ENCODE results near the gene ACP3. TPM values are rescaled to one million over a fixed set of nuclear protein-coding genes. Genes with fewer than 3 reads are reported as not detected.

Gene ACP3
- total RNA-seq, 3 donors from 2014 or later (not counting 1 experiment from before 2014, with no cell fraction given) = 0.75 to 2.1 (median 1.7) TPM

- peaks cover 0 to 4% of the 10 kb centered on the region in 2 donors for H3K9me3 Mint-ChIP-seq
- H3K27ac ChIP-seq (ENCODE audit: low read length) = no peak overlapping the region
- H3K4me1 Mint-ChIP-seq = no peaks in the 10 kb centered on the region
Observed at GRCh38 chr3:132284781-132285619, 32.2 kb upstream of the ACP3 start.

GRCh38 chr3:132285620-132285945 lies 31.6 kb upstream of the ACP3 start:
- intact Hi-C loops (cut with micrococcal nuclease) = no loop called here
- peaks cover 4% of the 10 kb centered on the region for H3K4me1 ChIP-seq (ENCODE audit: control insufficient read depth, insufficient read depth, low read length)

More at GRCh38 chr3:132284781-132285619, 32.2 kb upstream of the ACP3 start:
- DNase-seq = no peak
- WGBS (ENCODE audit: insufficient coverage) = 94% methylated on average over 32 of the region's 32 CpGs
- peaks cover 0 to 7% of the 10 kb centered on the region in 2 donors for H3K27me3 Mint-ChIP-seq (ENCODE audit: low read depth in 2 of 2)
- no peaks in the 10 kb centered on the region for H3K36me3 Mint-ChIP-seq
- no peak for TF ChIP-seq CTCF (IDR thresholded peaks at IDR 0.05)
- H3K27ac Mint-ChIP-seq = no peak overlapping the region
- intact Hi-C loops (cut with micrococcal nuclease) = no loop called here
- no peak overlapping the region for H3K4me3 Mint-ChIP-seq
- Histone ChIP-seq H3K9me3 (ENCODE audit: control insufficient read depth, insufficient read depth, low read length) (no peaks in the 10 kb centered on the region), H3K27me3 (ENCODE audit: control insufficient read depth, insufficient read depth, low read length) (no peaks in the 10 kb centered on the region), H3K4me3 (ENCODE audit: low read length) (no peak overlapping the region), H3K36me3 (ENCODE audit: control insufficient read depth, insufficient read depth, low read length) (no peaks in the 10 kb centered on the region), H3K4me1 (ENCODE audit: control insufficient read depth, insufficient read depth, low read length) (peaks cover 4% of the 10 kb centered on the region)
- no peak for ATAC-seq

GRCh38 chr3:132286035-132286434 lies 31.2 kb upstream of the ACP3 start:
- peaks cover 0 to 7% of the 10 kb centered on the region in 2 donors for H3K27me3 Mint-ChIP-seq (ENCODE audit: low read depth in 2 of 2)
- H3K36me3 ChIP-seq (ENCODE audit: control insufficient read depth, insufficient read depth, low read length) = no peaks in the 10 kb centered on the region
- H3K4me3 ChIP-seq (ENCODE audit: low read length) = no peak overlapping the region
- peaks cover 4% of the 10 kb centered on the region for H3K4me1 ChIP-seq (ENCODE audit: control insufficient read depth, insufficient read depth, low read length)
- no peak overlapping the region for H3K27ac Mint-ChIP-seq
- 86% methylated on average over 1 of the region's 1 CpG for WGBS (ENCODE audit: insufficient coverage)
- H3K4me1 Mint-ChIP-seq = peaks cover 0 to 4% of the 10 kb centered on the region in 2 donors
- ATAC-seq (no peak), DNase-seq (no peak)
- no peaks in the 10 kb centered on the region for H3K27me3 ChIP-seq (ENCODE audit: control insufficient read depth, insufficient read depth, low read length)
- intact Hi-C loops (cut with micrococcal nuclease) = no loop called here
- peaks cover 0 to 4% of the 10 kb centered on the region in 2 donors for H3K9me3 Mint-ChIP-seq
- H3K27ac ChIP-seq (ENCODE audit: low read length) = no peak overlapping the region
- H3K36me3 Mint-ChIP-seq = no peaks in the 10 kb centered on the region
- TF ChIP-seq CTCF (IDR thresholded peaks at IDR 0.05) = no peak
- H3K9me3 ChIP-seq (ENCODE audit: control insufficient read depth, insufficient read depth, low read length) = no peaks in the 10 kb centered on the region
- no peak overlapping the region for H3K4me3 Mint-ChIP-seq

More at GRCh38 chr3:132285620-132285945, 31.6 kb upstream of the ACP3 start:
- peaks cover 0 to 7% of the 10 kb centered on the region in 2 donors for H3K27me3 Mint-ChIP-seq (ENCODE audit: low read depth in 2 of 2)
- no peak overlapping the region for H3K4me3 Mint-ChIP-seq
- Histone ChIP-seq H3K9me3 (ENCODE audit: control insufficient read depth, insufficient read depth, low read length) (no peaks in the 10 kb centered on the region), H3K4me3 (ENCODE audit: low read length) (no peak overlapping the region), H3K27me3 (ENCODE audit: control insufficient read depth, insufficient read depth, low read length) (no peaks in the 10 kb centered on the region), H3K27ac (ENCODE audit: low read length) (no peak overlapping the region), H3K36me3 (ENCODE audit: control insufficient read depth, insufficient read depth, low read length) (no peaks in the 10 kb centered on the region)
- H3K27ac Mint-ChIP-seq = no peak overlapping the region
- DNase-seq (no peak), ATAC-seq (no peak)
- H3K4me1 Mint-ChIP-seq = no peaks in the 10 kb centered on the region
- TF ChIP-seq CTCF (IDR thresholded peaks at IDR 0.05) = no peak
- no peaks in the 10 kb centered on the region for H3K36me3 Mint-ChIP-seq
- H3K9me3 Mint-ChIP-seq = peaks cover 0 to 4% of the 10 kb centered on the region in 2 donors
- 93% methylated on average over 2 of the region's 2 CpGs for WGBS (ENCODE audit: insufficient coverage)
